ES-I3 (cell line): ENCODE data around the gene SKA3.
"Not testable (repeated sequence)": the region's sequence is repeated elsewhere in the genome, so short reads cannot be mapped to it uniquely, and the experiment has no call there.

Experiments used
- H3K36me3 ChIP-seq: 2 replicates; pipeline ENCODE4 v1.6.1; 2013; ENCODE audit warnings: mild to moderate bottlenecking, low read length, control low read depth, moderate library complexity; ENCODE audit not compliant: insufficient read depth
- H3K4me1 ChIP-seq: 2 replicates; pipeline ENCODE4 v1.6.1; 2013; ENCODE audit warnings: mild to moderate bottlenecking, control low read depth, low read length; ENCODE audit not compliant: insufficient read depth
- H3K9ac ChIP-seq: 2 replicates; pipeline ENCODE4 v1.6.1; 2013; ENCODE audit warnings: low read depth, mild to moderate bottlenecking, low read length, moderate library complexity
- H3K9me3 ChIP-seq: 2 replicates; pipeline ENCODE4 v1.6.1; 2013; ENCODE audit warnings: mild to moderate bottlenecking, low read length, moderate library complexity; ENCODE audit not compliant: control insufficient read depth, insufficient read depth

The SKA3 gene

GRCh38 chr13:21176215-21176981, at the start of gene SKA3, which contains the start of gene MRPL57:
Gene SKA3, minus strand, starts transcription at chr13:21176552. Its CDS starts 75 bp downstream, at chr13:21176477.
Gene MRPL57, plus strand, starts transcription at chr13:21176658. Its CDS starts 259 bp downstream, at chr13:21176917.
- peaks cover 11% of the 10 kb centered on the region for H3K36me3 ChIP-seq
- H3K9me3 ChIP-seq: no peaks in the 10 kb centered on the region
- H3K4me1 ChIP-seq: no peaks in the 10 kb centered on the region; the same call in 1 of the 2 replicates
- H3K9ac ChIP-seq: peak within 1 kb of the TSS; percentile 79

GRCh38 chr13:21225082-21225481, 48.7 kb upstream of the SKA3 start:
- H3K9me3 ChIP-seq: no peaks in the 10 kb centered on the region; the same call in 1 of the 2 replicates
- H3K4me1 ChIP-seq: no peaks in the 10 kb centered on the region
- H3K9ac ChIP-seq: no peak overlapping the region
- no peaks in the 10 kb centered on the region for H3K36me3 ChIP-seq

- Histone ChIP-seq H3K9ac (no peak overlapping the region), H3K36me3 (no peaks in the 10 kb centered on the region), H3K4me1 (no peaks in the 10 kb centered on the region), H3K9me3 (no peaks in the 10 kb centered on the region; the same call in 1 of the 2 replicates)
Measured at GRCh38 chr13:21221268-21221667, 44.9 kb upstream of the SKA3 start.

- H3K4me1 ChIP-seq, H3K36me3 ChIP-seq, H3K9me3 ChIP-seq, H3K9ac ChIP-seq: not testable (repeated sequence)
Measured at GRCh38 chr13:21219716-21220115, 43.4 kb upstream of the SKA3 start.

GRCh38 chr13:21219036-21219381, 42.7 kb upstream of the SKA3 start:
- H3K9ac ChIP-seq: no peak overlapping the region
- H3K4me1 ChIP-seq: no peaks in the 10 kb centered on the region

GRCh38 chr13:21218351-21219035, 42.1 kb upstream of the SKA3 start:
- H3K36me3 ChIP-seq: no peaks in the 10 kb centered on the region
- no peaks in the 10 kb centered on the region for H3K4me1 ChIP-seq
- H3K9ac ChIP-seq: no peak overlapping the region
- no peaks in the 10 kb centered on the region for H3K9me3 ChIP-seq

More at GRCh38 chr13:21219036-21219381, 42.7 kb upstream of the SKA3 start:
- Histone ChIP-seq H3K36me3 (no peaks in the 10 kb centered on the region), H3K9me3 (no peaks in the 10 kb centered on the region)

- peak overlapping the region; percentile 10; the same call in 1 of the 2 replicates for H3K9ac ChIP-seq
- no peaks in the 10 kb centered on the region for H3K36me3 ChIP-seq
- H3K9me3 ChIP-seq: peaks cover 8% of the 10 kb centered on the region
- no peaks in the 10 kb centered on the region for H3K4me1 ChIP-seq
Measured at GRCh38 chr13:21216332-21216731, 40.0 kb upstream of the SKA3 start.

GRCh38 chr13:21215419-21215818, 39.1 kb upstream of the SKA3 start:
- H3K4me1 ChIP-seq, H3K9me3 ChIP-seq, H3K36me3 ChIP-seq, H3K9ac ChIP-seq: not testable (repeated sequence)

GRCh38 chr13:21212138-21212775, 35.9 kb upstream of the SKA3 start:
- H3K4me1 ChIP-seq: no peaks in the 10 kb centered on the region
- peaks cover 8% of the 10 kb centered on the region for H3K9me3 ChIP-seq
- H3K9ac ChIP-seq: no peak overlapping the region
- no peaks in the 10 kb centered on the region for H3K36me3 ChIP-seq

GRCh38 chr13:21208652-21209154, 32.4 kb upstream of the SKA3 start:
- Histone ChIP-seq H3K36me3 (no peaks in the 10 kb centered on the region), H3K9me3 (peaks cover 8% of the 10 kb centered on the region), H3K4me1 (no peaks in the 10 kb centered on the region), H3K9ac (no peak overlapping the region)

GRCh38 chr13:21202767-21203531, 26.6 kb upstream of the SKA3 start:
- H3K9me3 ChIP-seq: no peaks in the 10 kb centered on the region; the same call in 1 of the 2 replicates

GRCh38 chr13:21201456-21202190, 25.3 kb upstream of the SKA3 start:
- H3K4me1 ChIP-seq, H3K36me3 ChIP-seq, H3K9me3 ChIP-seq, H3K9ac ChIP-seq: not testable (repeated sequence)

More at GRCh38 chr13:21202767-21203531, 26.6 kb upstream of the SKA3 start:
- Histone ChIP-seq H3K4me1 (no peaks in the 10 kb centered on the region), H3K9ac (no peak overlapping the region), H3K36me3 (no peaks in the 10 kb centered on the region)

- not testable (repeated sequence) for H3K9me3 ChIP-seq, H3K9ac ChIP-seq, H3K4me1 ChIP-seq, H3K36me3 ChIP-seq
Measured at GRCh38 chr13:21198391-21198790, 22.0 kb upstream of the SKA3 start.
